NCI-H2107 (cell line): ENCODE results near the gene MRPL21.

ENCODE experiments used
- DNase-seq: peaks from one replicate; lab custom pipeline; 2025; lab: John Stamatoyannopoulos, UW

The MRPL21 gene

DNA sequence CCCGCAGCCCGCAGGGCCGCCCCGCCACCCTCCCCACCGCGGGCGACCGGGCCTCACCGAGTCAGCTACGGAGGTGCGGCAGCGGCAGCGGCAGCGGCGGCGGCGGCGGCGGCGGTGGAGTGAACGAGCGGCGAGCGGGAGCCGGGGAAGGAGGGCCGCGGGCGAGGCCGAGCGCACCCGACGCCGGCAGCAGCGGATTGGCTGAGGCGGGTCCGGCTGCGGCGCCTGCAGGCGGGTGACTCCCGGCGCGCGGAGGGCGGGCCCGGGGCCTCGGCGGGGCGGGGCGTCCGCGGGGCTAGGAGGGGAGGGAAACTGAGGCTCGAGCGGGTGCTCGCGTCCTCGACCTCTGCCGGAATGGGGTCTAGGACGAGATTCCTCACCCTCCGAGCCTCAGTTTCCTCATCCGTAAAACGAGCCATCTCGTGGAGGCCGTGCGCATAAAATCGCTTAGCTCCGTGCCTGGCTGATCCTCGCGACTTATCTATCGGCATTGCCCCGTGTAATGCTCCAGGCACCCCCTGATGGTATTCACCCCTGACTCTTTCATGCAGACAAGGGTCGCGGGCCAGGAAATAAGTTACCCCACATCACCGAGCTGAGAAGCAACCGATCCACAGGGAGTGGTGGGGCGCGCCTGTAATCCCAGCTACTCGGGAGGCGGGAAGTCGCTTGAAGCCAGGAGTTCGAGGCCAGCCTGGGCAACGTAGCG lies 61.8 kb downstream of the MRPL21 start, which contains the start of gene CPT1A:
TSS of gene CPT1A (minus strand) at position 199 of the 709 bp plus-strand sequence. CDS start 26,442 bp downstream, outside the sequence.
- peak; percentile 30 for DNase-seq
